Keratinocyte (primary cell): ENCODE measurements around the gene ST6GALNAC6. TPM values are rescaled to one million over a fixed set of nuclear protein-coding genes. Genes with fewer than 3 reads are reported as not detected.

Experiments used
- DNase-seq: peaks from one replicate; pipeline ENCODE4 v3.0.0-alpha.2; 2011; ENCODE audit warnings: low read depth, missing footprints, low spot score
- FAIRE-seq: peaks from 2 replicates; lab custom pipeline; 2011; peaks lifted over from hg19 to GRCh38; lab: Jason Lieb, UNC
- H2AFZ ChIP-seq: 2 replicates; pipeline ENCODE4 v1.6.0; 2012; ENCODE audit warnings: low read length, control low read depth, inconsistent platforms; ENCODE audit not compliant: control insufficient read depth
- H3K27ac ChIP-seq: 2 replicates; pipeline ENCODE4 v1.5.1; 2011; ENCODE audit warnings: low read length; ENCODE audit not compliant: control insufficient read depth, insufficient read depth
- H3K27me3 ChIP-seq: 3 replicates; pipeline ENCODE4 v1.6.0; 2011; ENCODE audit warnings: low read length; ENCODE audit not compliant: control insufficient read depth, insufficient read depth; ENCODE audit errors: extremely low read depth
- H3K36me3 ChIP-seq, 2 experiments: 2 replicates in 1 of 2; 3 replicates in 1 of 2; pipeline ENCODE4 v1.5.1; 2011; ENCODE audit warnings: low read length in 2 of 2, mild to moderate bottlenecking in 1 of 2; ENCODE audit not compliant: control insufficient read depth in 2 of 2, insufficient read depth in 2 of 2; ENCODE audit errors: extremely low read depth in 1 of 2
- H3K4me1 ChIP-seq: 3 replicates; pipeline ENCODE4 v1.5.1; 2011; ENCODE audit warnings: low read length; ENCODE audit not compliant: control insufficient read depth, insufficient read depth; ENCODE audit errors: extremely low read depth
- H3K4me2 ChIP-seq: 3 replicates; pipeline ENCODE4 v1.6.0; 2011; ENCODE audit warnings: low read depth, low read length; ENCODE audit not compliant: control insufficient read depth, insufficient read depth; ENCODE audit errors: extremely low read depth
- H3K4me3 ChIP-seq, 3 experiments: fragments of 200-600 bp in 1 of 3; sonication (generic) in 1 of 3; 2 replicates in 2 of 3; 3 replicates in 1 of 3; pipeline ENCODE4 v1.5.1; 2011 to 2016; ENCODE audit warnings: low read length in 3 of 3, mild to moderate bottlenecking in 3 of 3, control low read depth in 2 of 3, inconsistent platforms in 1 of 3, low read depth in 1 of 3, mixed read lengths in 1 of 3, mixed run types in 1 of 3, moderate library complexity in 1 of 3; ENCODE audit not compliant: control insufficient read depth in 2 of 3, insufficient read depth in 2 of 3; ENCODE audit errors: extremely low read depth in 1 of 3
- H3K79me2 ChIP-seq: 2 replicates; pipeline ENCODE4 v1.6.0; 2012; ENCODE audit warnings: low read length; ENCODE audit not compliant: control insufficient read depth, insufficient read depth
- H3K9ac ChIP-seq: 3 replicates; pipeline ENCODE4 v1.6.0; 2011; ENCODE audit warnings: low read length; ENCODE audit not compliant: control insufficient read depth, insufficient read depth; ENCODE audit errors: extremely low read depth
- H3K9me1 ChIP-seq: 3 replicates; pipeline ENCODE4 v1.6.0; 2011; ENCODE audit warnings: low read length; ENCODE audit not compliant: control insufficient read depth, insufficient read depth; ENCODE audit errors: extremely low read depth
- H3K9me3 ChIP-seq: 2 replicates; pipeline ENCODE4 v1.5.1; 2012; ENCODE audit warnings: low read depth, low read length; ENCODE audit not compliant: control insufficient read depth
- H4K20me1 ChIP-seq: 3 replicates; pipeline ENCODE4 v1.6.0; 2011; ENCODE audit warnings: low read length; ENCODE audit not compliant: control insufficient read depth, insufficient read depth; ENCODE audit errors: extremely low read depth
- CTCF ChIP-seq, 3 experiments: IDR thresholded peaks in 1 of 3; conservative IDR thresholded peaks in 1 of 3; optimal IDR thresholded peaks in 1 of 3; 2 replicates in 2 of 3; 3 replicates in 1 of 3; pipeline versions ENCODE3 to v1.5.1; 2011; ENCODE audit warnings: low read length in 3 of 3, mild to moderate bottlenecking in 3 of 3, moderate library complexity in 2 of 3, control low read depth in 1 of 3, inconsistent platforms in 1 of 3; ENCODE audit not compliant: insufficient read depth in 2 of 3; ENCODE audit errors: extremely low read depth in 1 of 3
- EZH2 ChIP-seq: IDR thresholded peaks from one replicate; pipeline ENCODE4 v1.6.1; 2012; ENCODE audit warnings: inconsistent platforms, mild to moderate bottlenecking, low read length, moderate library complexity
- dilution Hi-C: fragments of 300-500 bp; cut with MboI; formaldehyde crosslinking; loops from one replicate; pipeline ENCODE4 v1.7.0; 2020; ENCODE audit warnings: low sequenced_read_pairs; ENCODE audit not compliant: extremely low pct_ligation_motif_present
- polyA plus RNA-seq, 5 experiments: library from polyadenylated mRNA; depleted of rRNA in 3 of 5; stranded (reverse) in 3 of 5; stranded (forward) in 1 of 5; unstranded in 1 of 5; fragments of >200 nt; gene quantifications; 1 replicate in 1 of 5; 2 replicates in 3 of 5; 3 replicates in 1 of 5; pipeline versions ENCODE4 v1.2.1 to v1.2.3, GENCODE V29; 2011 to 2012; ENCODE audit warnings: missing spikeins in 2 of 5, low read depth in 1 of 5, low replicate concordance in 1 of 5

ST6GALNAC6 gene
- polyA plus RNA-seq, 1 donor (not counting 4 experiments of a cell fraction or from before 2014, with no cell fraction given), result 21.1 TPM

- H3K4me3 ChIP-seq, result no peak overlapping the region
- no peak overlapping the region for H3K9ac ChIP-seq
- peaks cover 5% of the 10 kb centered on the region for H3K79me2 ChIP-seq
- H3K4me2 ChIP-seq, result no peak overlapping the region
- H3K27me3 ChIP-seq, result no peaks in the 10 kb centered on the region
- FAIRE-seq, result no peak
- H3K9me3 ChIP-seq, result no peaks in the 10 kb centered on the region
- H2AFZ ChIP-seq, result no peak overlapping the region
- no peak for DNase-seq
- no peaks in the 10 kb centered on the region for H3K9me1 ChIP-seq
- TF ChIP-seq CTCF (optimal IDR thresholded peaks at IDR 0.05 in 1 of 3, IDR thresholded peaks at IDR 0.05 in 1 of 3, conservative IDR thresholded peaks at IDR 0.05 in 1 of 3; ENCODE audit: extremely low read depth in 1 of 3, insufficient read depth in 2 of 3, low read length in 3 of 3) (no peak), EZH2 (no peak)
- no peak overlapping the region for H3K27ac ChIP-seq
- peaks cover 25% of the 10 kb centered on the region for H3K4me1 ChIP-seq
- H3K36me3 ChIP-seq, result peaks cover 0 to 2% of the 10 kb centered on the region in 2 experiments
- H4K20me1 ChIP-seq, result no peaks in the 10 kb centered on the region
- dilution Hi-C loops, result loop anchor here (25.0 kb wide), 1 partner anchor 133 kb away; the partner anchor contains the start of genes NAIF1 and SLC25A25
Measured at GRCh38 chr9:127929625-127929979, 30.2 kb upstream of the ST6GALNAC6 start.

- TF ChIP-seq CTCF (optimal IDR thresholded peaks at IDR 0.05 in 1 of 3, IDR thresholded peaks at IDR 0.05 in 1 of 3, conservative IDR thresholded peaks at IDR 0.05 in 1 of 3; ENCODE audit: extremely low read depth in 1 of 3, insufficient read depth in 2 of 3, low read length in 3 of 3) (no peak), EZH2 (no peak)
- DNase-seq, result no peak
- dilution Hi-C loops, result loop anchor here (25.0 kb wide), 1 partner anchor 133 kb away; the partner anchor contains the start of genes NAIF1 and SLC25A25
- no peak overlapping the region for H3K9ac ChIP-seq
- no peaks in the 10 kb centered on the region for H3K36me3 ChIP-seq
- no peaks in the 10 kb centered on the region for H3K27me3 ChIP-seq
- no peak overlapping the region for H2AFZ ChIP-seq
- H3K4me3 ChIP-seq, result no peak overlapping the region
- H3K4me1 ChIP-seq, result peaks cover 26% of the 10 kb centered on the region
- H3K9me1 ChIP-seq, result no peaks in the 10 kb centered on the region
- H3K27ac ChIP-seq, result no peak overlapping the region
- no peak overlapping the region for H3K4me2 ChIP-seq
- H4K20me1 ChIP-seq, result no peaks in the 10 kb centered on the region
- no peak for FAIRE-seq
- no peaks in the 10 kb centered on the region for H3K79me2 ChIP-seq
- no peaks in the 10 kb centered on the region for H3K9me3 ChIP-seq
Measured at GRCh38 chr9:127928676-127929624, 29.5 kb upstream of the ST6GALNAC6 start.
